ENCODE measurements around the gene TYROBP.
A peak's percentile ranks its signal among the peaks of the same experiment; 100 is the strongest.
"Not testable (repeated sequence)": the region's sequence is repeated elsewhere in the genome, so short reads cannot be mapped to it uniquely, and the experiment has no call there.

The TYROBP gene

DNA sequence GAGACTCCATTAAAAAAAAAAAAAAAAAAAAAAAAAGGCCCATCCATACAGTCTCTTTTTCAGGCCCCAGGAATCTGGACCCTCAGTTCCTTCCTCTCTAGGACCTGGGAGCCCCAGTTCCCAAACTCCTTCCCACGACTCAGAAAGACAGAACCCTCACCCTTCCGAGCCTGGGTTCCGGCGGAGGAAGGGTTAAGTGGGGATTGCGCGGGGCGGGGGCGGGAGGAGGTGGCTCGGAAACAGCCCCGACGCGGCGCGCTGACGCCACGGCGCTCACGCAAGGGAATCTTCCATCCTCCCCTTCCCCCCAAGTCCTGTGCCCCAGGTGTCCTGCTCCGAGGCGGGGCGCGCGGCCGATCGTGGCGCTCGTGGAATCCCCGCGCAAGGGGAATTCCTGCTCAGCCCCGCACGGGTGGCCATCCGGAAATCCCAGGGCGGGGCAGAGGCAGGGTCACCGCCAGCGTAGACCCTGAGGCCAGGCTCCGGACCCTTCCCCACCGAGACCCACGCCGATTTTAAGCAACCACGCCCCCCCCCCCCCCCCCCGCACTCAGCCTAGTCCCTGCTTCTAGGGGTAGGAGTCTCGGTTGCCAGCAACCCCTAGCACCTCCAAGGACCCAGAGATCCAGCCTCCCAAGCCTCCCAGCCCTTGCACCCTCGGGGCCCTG, 8.4 kb downstream of the TYROBP start:
- peak; percentile 61 for DNase-seq (ENCODE audit: low read depth)

DNA sequence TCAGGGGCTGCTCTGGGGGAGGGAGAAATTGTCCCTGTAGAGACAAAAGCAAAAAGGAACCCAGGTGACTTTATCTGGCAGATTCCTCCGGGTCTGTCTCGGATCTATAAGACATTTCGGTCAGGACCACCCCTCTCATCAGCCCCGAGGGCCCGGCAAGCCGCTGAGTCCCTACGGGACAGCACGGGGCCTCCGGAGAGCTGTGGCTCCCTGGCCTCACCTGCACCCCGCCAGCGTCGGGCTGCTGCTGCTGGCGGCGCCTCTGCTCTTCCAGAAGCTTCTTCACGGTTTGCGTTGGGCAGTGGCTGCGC, 9.6 kb downstream of the TYROBP start:
- no peak for DNase-seq (ENCODE audit: low read depth)

DNA sequence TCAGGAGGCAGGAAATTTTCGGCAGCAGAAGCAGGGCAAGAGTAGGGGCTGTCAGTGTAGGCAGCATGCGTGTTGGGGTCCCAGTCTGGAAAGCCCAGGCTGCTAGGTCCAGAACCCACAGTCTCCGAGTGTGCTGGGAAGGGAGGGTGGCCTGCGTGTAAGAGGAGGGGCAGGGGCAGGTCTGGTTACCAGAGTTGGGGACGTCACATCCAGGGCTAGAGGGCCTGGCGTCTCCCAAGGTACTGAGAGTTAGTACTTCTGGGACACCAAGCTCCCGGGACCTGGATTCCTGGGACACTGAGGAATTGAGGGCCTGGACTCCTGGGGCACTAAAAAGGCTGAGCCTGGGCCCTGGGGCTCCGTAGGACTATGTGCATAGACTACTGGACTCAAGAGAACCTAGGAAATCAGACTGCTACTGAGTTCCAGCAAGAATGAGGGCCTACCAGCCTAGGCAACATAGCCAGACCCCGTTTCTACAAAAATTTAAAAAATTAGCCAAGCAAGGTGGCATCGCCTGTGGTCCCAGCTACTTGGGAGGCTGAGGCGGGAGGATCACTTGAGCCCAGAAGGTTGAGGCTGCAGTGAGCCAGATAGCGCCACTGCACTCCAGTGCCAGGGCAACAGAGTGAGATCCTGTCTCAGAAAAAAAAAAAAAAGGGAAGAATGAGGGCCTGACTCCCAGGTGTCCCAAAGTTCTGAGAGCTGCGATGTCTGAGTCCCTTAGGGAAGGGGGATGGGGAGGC, 10.2 kb downstream of the TYROBP start:
- no peak for DNase-seq (ENCODE audit: low read depth)

- DNase-seq (ENCODE audit: low read depth), result no peak
Observed at GRCh38 chr19:35896643-35897040, 11.5 kb downstream of the TYROBP start.

- DNase-seq (ENCODE audit: low read depth), result no peak
Observed at GRCh38 chr19:35895911-35896642, 12.0 kb downstream of the TYROBP start.

- DNase-seq (ENCODE audit: low read depth), result no peak
Observed at GRCh38 chr19:35894342-35894741, 13.8 kb downstream of the TYROBP start.

DNA sequence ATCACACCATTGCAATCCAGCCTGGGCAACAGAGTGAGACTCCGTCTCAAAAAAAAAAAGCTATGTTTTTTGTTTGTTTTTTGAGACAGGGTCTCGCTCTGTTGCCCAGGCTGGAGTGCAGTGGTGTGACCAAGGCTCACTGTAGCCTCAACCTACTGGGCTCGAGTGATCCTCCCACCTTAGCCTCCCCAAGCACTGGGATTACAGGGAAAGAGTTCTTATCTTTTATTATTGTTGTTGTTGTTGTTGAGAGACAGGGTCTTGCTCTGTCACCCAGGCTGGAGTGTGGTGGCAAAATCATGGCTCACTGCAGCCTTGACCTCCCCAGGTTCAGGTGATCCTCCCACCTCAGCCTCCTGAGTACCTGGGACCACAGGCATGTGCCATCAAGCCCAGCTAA, 16.3 kb downstream of the TYROBP start:
- DNase-seq (ENCODE audit: low read depth), result not testable (repeated sequence)

DNA sequence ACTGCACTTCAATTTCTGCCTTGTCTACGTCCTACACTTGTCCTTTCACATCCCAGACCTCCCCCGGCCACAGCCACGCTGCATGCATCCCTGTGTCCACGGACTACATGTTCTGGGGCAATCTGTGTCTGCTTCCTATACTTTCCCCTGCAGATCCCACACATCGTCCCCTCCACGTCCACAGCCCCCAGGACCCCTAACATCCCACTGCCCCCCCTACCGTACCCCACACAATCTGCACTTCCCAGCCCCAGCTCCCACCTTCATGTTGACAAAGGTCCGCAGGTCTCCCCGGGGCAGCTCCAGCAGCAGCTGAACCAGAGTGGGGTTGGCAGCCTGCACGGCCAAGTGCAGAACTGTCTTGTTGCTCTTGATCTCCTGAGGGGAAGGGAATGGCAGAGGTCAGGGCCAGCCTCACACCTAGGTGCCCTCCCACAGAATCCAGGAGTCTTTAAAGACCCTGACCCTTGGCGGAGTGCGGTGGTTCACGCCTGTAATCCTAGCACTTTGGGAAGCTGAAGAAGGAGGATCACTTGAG, 17.9 kb downstream of the TYROBP start:
- no peak for DNase-seq (ENCODE audit: low read depth)

DNA sequence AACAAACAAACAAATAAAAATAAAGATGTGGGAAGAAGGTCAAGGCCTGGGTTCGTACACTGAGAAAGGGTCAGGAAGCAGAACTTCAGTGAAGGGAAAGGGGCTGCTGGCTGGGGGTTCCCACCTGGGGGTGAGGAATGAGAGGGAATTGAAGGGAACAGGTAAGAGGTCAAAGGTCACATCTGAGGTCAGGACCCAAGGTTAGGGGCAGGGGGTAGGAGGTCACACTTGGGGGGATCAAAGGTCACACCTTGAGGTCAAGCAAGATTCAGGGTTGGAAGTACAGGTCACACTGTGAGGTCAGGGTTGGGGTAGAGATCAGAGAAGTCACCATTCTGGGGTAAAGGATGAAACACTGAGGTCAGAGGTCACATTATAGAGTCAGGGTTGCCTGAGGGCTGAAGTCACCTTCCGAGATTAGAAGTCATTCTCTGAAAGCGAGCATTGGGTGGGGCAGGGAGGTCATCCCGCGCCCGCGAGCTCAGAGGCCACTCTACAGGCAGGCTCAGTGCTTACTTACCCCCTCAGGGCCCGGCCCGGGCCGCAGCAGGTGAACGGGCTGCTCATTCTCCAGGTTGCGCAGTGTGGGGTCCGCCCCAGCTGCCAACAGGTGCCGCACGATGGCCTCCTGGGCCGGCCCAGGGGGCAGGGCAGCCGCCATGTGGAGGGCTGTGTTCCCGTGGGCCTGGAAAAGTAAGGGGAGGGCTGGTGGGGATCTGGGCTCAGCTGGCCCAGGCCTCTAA, 18.6 kb downstream of the TYROBP start:
- DNase-seq (ENCODE audit: low read depth), result no peak

DNA sequence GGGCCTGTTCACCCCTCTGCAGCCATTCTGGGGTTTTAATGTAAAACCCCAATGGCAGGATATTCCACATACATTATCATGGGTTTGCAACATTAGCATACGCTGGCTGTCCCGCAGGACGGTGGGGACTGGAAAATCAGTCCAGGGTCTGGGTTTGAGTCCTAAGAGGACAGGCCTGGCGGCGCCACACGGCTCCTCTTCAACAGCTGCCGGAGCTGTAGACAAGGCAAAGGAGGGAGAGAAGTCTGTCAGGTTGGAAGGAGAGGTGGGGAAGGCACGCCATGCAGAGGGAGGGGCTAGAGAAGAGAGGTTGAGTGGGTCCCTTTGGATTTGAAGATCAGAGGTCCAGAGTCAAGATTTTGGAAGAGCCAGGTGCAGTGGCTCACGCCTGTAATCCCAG, 19.7 kb downstream of the TYROBP start:
- DNase-seq (ENCODE audit: low read depth), result no peak

- DNase-seq (ENCODE audit: low read depth), result no peak
Observed at GRCh38 chr19:35887197-35887596, 20.9 kb downstream of the TYROBP start.

GRCh38 chr19:35885904-35886303, 22.2 kb downstream of the TYROBP start:
- no peak for DNase-seq (ENCODE audit: low read depth)

DNA sequence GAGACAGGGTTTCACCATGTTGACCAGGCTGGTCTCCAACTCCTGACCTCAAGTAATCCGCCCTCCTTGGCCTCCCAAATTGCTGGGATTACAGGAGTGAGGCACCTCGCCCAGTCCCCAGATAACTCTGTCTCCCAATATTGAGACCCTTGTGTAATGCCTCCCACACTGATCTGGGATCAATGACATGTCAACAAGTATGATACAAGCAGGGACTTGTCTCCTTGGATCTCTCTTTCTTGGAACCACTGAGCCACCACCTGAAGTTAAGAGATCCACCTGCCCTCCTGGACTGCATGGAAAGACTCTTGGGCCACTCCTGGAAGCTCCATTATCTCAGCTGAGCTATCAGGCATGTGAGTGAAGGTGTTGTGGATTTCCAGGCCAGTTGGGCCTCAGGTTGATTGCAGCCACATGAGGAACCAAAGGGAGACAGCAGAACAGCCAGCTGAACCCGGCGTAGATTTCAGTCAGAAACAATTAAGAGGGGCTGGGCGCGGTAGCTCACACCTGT, 22.8 kb downstream of the TYROBP start:
- DNase-seq (ENCODE audit: low read depth), result no peak

- no peak for DNase-seq (ENCODE audit: low read depth)
Observed at GRCh38 chr19:35883882-35884281, 24.2 kb downstream of the TYROBP start.

- peak; percentile 80 for DNase-seq (ENCODE audit: low read depth)
Observed at GRCh38 chr19:35882114-35882832, 25.8 kb downstream of the TYROBP start.

- peak; percentile 85 for DNase-seq (ENCODE audit: low read depth)
Observed at GRCh38 chr19:35879770-35880317, 28.3 kb downstream of the TYROBP start.

DNA sequence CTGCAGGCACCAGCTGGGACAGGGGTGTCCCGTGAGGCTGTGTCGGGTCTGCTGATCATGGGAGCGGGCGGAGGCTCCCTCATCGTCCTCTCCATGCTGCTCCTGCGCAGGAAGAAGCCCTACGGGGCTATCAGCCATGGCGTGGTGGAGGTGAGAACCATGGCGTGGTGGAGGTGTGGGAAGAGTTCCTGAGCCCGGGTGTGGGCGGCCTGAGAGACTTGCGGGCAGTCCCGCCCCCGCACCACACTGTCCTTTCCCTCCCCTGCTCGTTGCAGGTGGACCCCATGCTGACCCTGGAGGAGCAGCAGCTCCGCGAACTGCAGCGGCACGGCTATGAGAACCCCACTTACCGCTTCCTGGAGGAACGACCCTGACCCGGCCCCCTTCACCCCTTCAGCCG, 29.0 kb downstream of the TYROBP start:
- no peak for DNase-seq (ENCODE audit: low read depth)

DNA sequence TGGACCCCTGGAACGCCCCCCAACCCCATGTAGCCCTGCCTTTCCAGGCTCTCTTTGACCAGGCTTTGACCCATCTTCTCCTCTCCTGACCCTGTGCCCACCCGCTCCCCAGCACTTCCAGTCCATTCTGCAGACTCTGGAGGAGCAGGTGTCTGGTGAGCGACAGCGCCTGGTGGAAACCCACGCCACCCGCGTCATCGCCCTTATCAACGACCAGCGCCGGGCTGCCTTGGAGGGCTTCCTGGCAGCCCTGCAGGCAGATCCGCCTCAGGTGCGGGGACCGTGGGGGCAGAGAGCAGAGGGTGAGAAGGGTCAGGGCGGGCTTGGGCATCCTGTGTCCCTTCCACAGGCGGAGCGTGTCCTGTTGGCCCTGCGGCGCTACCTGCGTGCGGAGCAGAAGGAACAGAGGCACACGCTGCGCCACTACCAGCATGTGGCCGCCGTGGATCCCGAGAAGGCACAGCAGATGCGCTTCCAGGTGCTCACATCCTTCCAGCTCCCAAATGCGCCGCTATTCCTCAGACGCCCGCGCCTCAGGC, 33.6 kb downstream of the TYROBP start:
- DNase-seq (ENCODE audit: low read depth), result no peak

GRCh38 chr19:35872180-35872579, 35.9 kb downstream of the TYROBP start:
- no peak for DNase-seq (ENCODE audit: low read depth)

DNA sequence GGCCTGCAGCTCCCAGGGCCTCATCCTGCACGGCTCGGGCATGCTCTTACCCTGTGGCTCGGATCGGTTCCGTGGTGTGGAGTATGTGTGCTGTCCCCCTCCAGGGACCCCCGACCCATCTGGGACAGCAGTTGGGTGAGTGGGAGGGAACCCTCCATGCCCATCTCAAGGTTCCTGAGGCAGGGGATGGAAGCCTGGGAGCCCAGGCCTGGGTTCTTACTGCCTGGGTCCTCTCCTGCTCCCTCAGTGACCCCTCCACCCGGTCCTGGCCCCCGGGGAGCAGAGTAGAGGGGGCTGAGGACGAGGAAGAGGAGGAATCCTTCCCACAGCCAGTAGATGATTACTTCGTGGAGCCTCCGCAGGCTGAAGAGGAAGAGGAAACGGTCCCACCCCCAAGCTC, 36.5 kb downstream of the TYROBP start:
- DNase-seq (ENCODE audit: low read depth), result no peak

DNA sequence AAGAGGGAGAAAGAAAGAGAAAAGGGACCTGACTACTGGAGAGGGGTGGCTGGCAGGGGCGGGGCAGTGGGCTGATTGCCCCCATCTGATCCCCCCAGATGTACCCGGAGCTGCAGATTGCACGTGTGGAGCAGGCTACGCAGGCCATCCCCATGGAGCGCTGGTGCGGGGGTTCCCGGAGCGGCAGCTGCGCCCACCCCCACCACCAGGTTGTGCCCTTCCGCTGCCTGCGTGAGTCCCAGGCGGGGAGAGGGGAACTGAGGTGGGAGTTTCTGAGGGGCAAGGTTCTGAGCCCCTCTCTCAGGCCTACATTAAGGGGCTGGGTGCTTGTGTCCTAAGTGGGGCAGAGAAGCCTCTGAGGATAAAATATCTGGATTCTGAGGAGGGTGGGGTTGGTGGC, 37.3 kb downstream of the TYROBP start:
- DNase-seq (ENCODE audit: low read depth), result no peak
